ENCODE results near the gene MPPED1. TPM values are rescaled to one million over a fixed set of nuclear protein-coding genes. Genes with fewer than 3 reads are reported as not detected.

The MPPED1 gene
- total RNA-seq, 1 donor from 2014 or later, result not detected

GRCh38 chr22:43396934-43397457 lies 14.8 kb upstream of the MPPED1 start:
- TF ChIP-seq EZH2 (IDR thresholded peaks at IDR 0.05; ENCODE audit: insufficient read depth, low read length), result no peak
- no peak for TF ChIP-seq CTCF (IDR thresholded peaks at IDR 0.05; ENCODE audit: insufficient read depth, low read depth, low read length)
- H3K79me2 ChIP-seq (ENCODE audit: insufficient read depth, low read length), result no peaks in the 10 kb centered on the region
- FAIRE-seq (no peak), DNase-seq (ENCODE audit: low read depth) (no peak)
- no peak overlapping the region for H3K4me3 Mint-ChIP-seq (ENCODE audit: unreplicated experiment)
- H3K36me3 Mint-ChIP-seq (ENCODE audit: low read depth, unreplicated experiment), result no peaks in the 10 kb centered on the region
- H3K27ac Mint-ChIP-seq (ENCODE audit: unreplicated experiment), result no peak overlapping the region
- no peaks in the 10 kb centered on the region for H3K9me3 ChIP-seq (ENCODE audit: insufficient read depth, low read depth, low read length)
- H3K27me3 ChIP-seq (ENCODE audit: insufficient read depth, low read length), result no peaks in the 10 kb centered on the region
- H3K4me1 Mint-ChIP-seq (ENCODE audit: low read depth, unreplicated experiment), result no peaks in the 10 kb centered on the region
- peaks cover 56% of the 10 kb centered on the region for H3K27me3 Mint-ChIP-seq (ENCODE audit: low read depth, unreplicated experiment)
- no peaks in the 10 kb centered on the region for H4K20me1 ChIP-seq (ENCODE audit: insufficient read depth, low read length)
- H3K9ac ChIP-seq (ENCODE audit: low read length), result no peak overlapping the region
- H2AFZ ChIP-seq (ENCODE audit: low read depth, low read length), result no peak overlapping the region
- H3K4me3 ChIP-seq (ENCODE audit: insufficient read depth, low read depth, low read length), result no peak overlapping the region
- H3K4me2 ChIP-seq (ENCODE audit: low read length), result no peak overlapping the region
- H3K9me3 Mint-ChIP-seq (ENCODE audit: unreplicated experiment), result peaks cover 15% of the 10 kb centered on the region
- H3K4me1 ChIP-seq (ENCODE audit: insufficient read depth, low read length), result no peaks in the 10 kb centered on the region
- no peak overlapping the region for H3K27ac ChIP-seq (ENCODE audit: low read depth, low read length)
- H3K36me3 ChIP-seq (ENCODE audit: insufficient read depth, low read length), result no peaks in the 10 kb centered on the region

GRCh38 chr22:43397766-43398165 lies 14.0 kb upstream of the MPPED1 start:
- Histone ChIP-seq H3K79me2 (ENCODE audit: insufficient read depth, low read length) (no peaks in the 10 kb centered on the region), H2AFZ (ENCODE audit: low read depth, low read length) (no peak overlapping the region), H3K27ac (ENCODE audit: low read depth, low read length) (no peak overlapping the region), H4K20me1 (ENCODE audit: insufficient read depth, low read length) (no peaks in the 10 kb centered on the region), H3K36me3 (ENCODE audit: insufficient read depth, low read length) (no peaks in the 10 kb centered on the region), H3K4me3 (ENCODE audit: insufficient read depth, low read depth, low read length) (no peak overlapping the region), H3K9ac (ENCODE audit: low read length) (no peak overlapping the region), H3K9me3 (ENCODE audit: insufficient read depth, low read depth, low read length) (no peaks in the 10 kb centered on the region), H3K4me2 (ENCODE audit: low read length) (no peak overlapping the region), H3K4me1 (ENCODE audit: insufficient read depth, low read length) (no peaks in the 10 kb centered on the region), H3K27me3 (ENCODE audit: insufficient read depth, low read length) (no peaks in the 10 kb centered on the region)
- Mint-ChIP-seq H3K9me3 (ENCODE audit: unreplicated experiment) (peaks cover 17% of the 10 kb centered on the region), H3K4me1 (ENCODE audit: low read depth, unreplicated experiment) (no peaks in the 10 kb centered on the region), H3K36me3 (ENCODE audit: low read depth, unreplicated experiment) (no peaks in the 10 kb centered on the region), H3K27me3 (ENCODE audit: low read depth, unreplicated experiment) (peaks cover 60% of the 10 kb centered on the region), H3K4me3 (ENCODE audit: unreplicated experiment) (no peak overlapping the region), H3K27ac (ENCODE audit: unreplicated experiment) (no peak overlapping the region)
- no peak for FAIRE-seq
- TF ChIP-seq CTCF (IDR thresholded peaks at IDR 0.05; ENCODE audit: insufficient read depth, low read depth, low read length) (no peak), EZH2 (IDR thresholded peaks at IDR 0.05; ENCODE audit: insufficient read depth, low read length) (no peak)
- no peak for DNase-seq (ENCODE audit: low read depth)

GRCh38 chr22:43398246-43398645 lies 13.6 kb upstream of the MPPED1 start:
- peaks cover 62% of the 10 kb centered on the region for H3K27me3 Mint-ChIP-seq (ENCODE audit: low read depth, unreplicated experiment)
- no peak overlapping the region for H3K27ac ChIP-seq (ENCODE audit: low read depth, low read length)
- H3K4me2 ChIP-seq (ENCODE audit: low read length), result no peak overlapping the region
- H3K27me3 ChIP-seq (ENCODE audit: insufficient read depth, low read length), result no peaks in the 10 kb centered on the region
- no peaks in the 10 kb centered on the region for H4K20me1 ChIP-seq (ENCODE audit: insufficient read depth, low read length)
- H3K4me1 ChIP-seq (ENCODE audit: insufficient read depth, low read length), result no peaks in the 10 kb centered on the region
- H3K79me2 ChIP-seq (ENCODE audit: insufficient read depth, low read length), result no peaks in the 10 kb centered on the region
- DNase-seq (ENCODE audit: low read depth) (no peak), FAIRE-seq (no peak)
- H3K9me3 Mint-ChIP-seq (ENCODE audit: unreplicated experiment), result peaks cover 17% of the 10 kb centered on the region
- no peaks in the 10 kb centered on the region for H3K36me3 Mint-ChIP-seq (ENCODE audit: low read depth, unreplicated experiment)
- H2AFZ ChIP-seq (ENCODE audit: low read depth, low read length), result no peak overlapping the region
- H3K4me3 ChIP-seq (ENCODE audit: insufficient read depth, low read depth, low read length), result no peak overlapping the region
- no peaks in the 10 kb centered on the region for H3K36me3 ChIP-seq (ENCODE audit: insufficient read depth, low read length)
- no peaks in the 10 kb centered on the region for H3K4me1 Mint-ChIP-seq (ENCODE audit: low read depth, unreplicated experiment)
- no peak overlapping the region for H3K27ac Mint-ChIP-seq (ENCODE audit: unreplicated experiment)
- no peak overlapping the region for H3K4me3 Mint-ChIP-seq (ENCODE audit: unreplicated experiment)
- H3K9me3 ChIP-seq (ENCODE audit: insufficient read depth, low read depth, low read length), result no peaks in the 10 kb centered on the region
- H3K9ac ChIP-seq (ENCODE audit: low read length), result no peak overlapping the region
- TF ChIP-seq EZH2 (IDR thresholded peaks at IDR 0.05; ENCODE audit: insufficient read depth, low read length) (no peak), CTCF (IDR thresholded peaks at IDR 0.05; ENCODE audit: insufficient read depth, low read depth, low read length) (no peak)

Measured in astrocyte (in vitro differentiated cells and primary cell).